Coronary artery (tissue), 2 donors: ENCODE measurements around the gene IRF2BPL.

ENCODE experiments used
- DNase-seq: peaks from one replicate; pipeline ENCODE4 v3.0.0-alpha.2; 2017; ENCODE audit warnings: low spot score
- H3K27ac ChIP-seq, 2 donors: fragments of 200-600 bp; sonication (generic); one replicate each; pipeline ENCODE4 v1.5.1; 2016 to 2019
- H3K4me3 ChIP-seq: fragments of 200-600 bp; sonication (generic); 2 replicates; pipeline ENCODE4 v1.5.1; 2016; ENCODE audit warnings: mild to moderate bottlenecking, moderate library complexity
- CTCF ChIP-seq: fragments of 200-600 bp; sonication (generic); IDR thresholded peaks from one replicate; pipeline ENCODE4 v1.5.1; 2019; ENCODE audit warnings: antibody characterized with exemption

The IRF2BPL gene

GRCh38 chr14:77032844-77033621, 4.5 kb upstream of the IRF2BPL start:
- Histone ChIP-seq H3K27ac (peak overlapping the region; percentile 100), H3K4me3 (peak overlapping the region; percentile 71)
- no peak for TF ChIP-seq CTCF
- DNase-seq: peak; percentile 99

DNA sequence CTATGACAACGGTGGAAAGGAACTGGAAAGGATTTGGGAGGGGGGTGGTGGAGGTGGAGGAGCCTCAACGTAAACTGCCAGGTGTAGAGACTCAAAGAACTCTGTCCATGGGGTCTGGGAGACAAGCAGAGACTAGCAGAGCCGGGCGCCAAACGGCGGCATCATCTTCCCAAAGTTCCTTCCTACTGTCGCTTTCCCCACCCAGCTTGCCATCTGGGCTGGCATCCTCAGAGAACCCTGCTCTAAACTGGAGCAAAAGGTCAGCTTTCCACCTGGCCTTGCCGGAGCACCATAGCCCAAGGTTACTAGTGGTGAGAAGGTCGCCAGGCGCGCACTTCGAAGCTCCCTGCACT, 4.0 kb upstream of the IRF2BPL start:
- Histone ChIP-seq H3K27ac (peak overlapping the region; percentile 100), H3K4me3 (peak overlapping the region; percentile 71)
- TF ChIP-seq CTCF: no peak
- DNase-seq: no peak

GRCh38 chr14:77031759-77032490, 3.4 kb upstream of the IRF2BPL start:
- Histone ChIP-seq H3K4me3 (peak overlapping the region; percentile 71), H3K27ac (peak overlapping the region; percentile 100)
- no peak for DNase-seq
- TF ChIP-seq CTCF: no peak

- no peak for TF ChIP-seq CTCF
- peak overlapping the region; percentile 85 for H3K4me3 ChIP-seq
- H3K27ac ChIP-seq: peak overlapping the region; percentile 100
- DNase-seq: no peak
Observed at GRCh38 chr14:77027538-77028383, 747 bp downstream of the IRF2BPL start.

DNA sequence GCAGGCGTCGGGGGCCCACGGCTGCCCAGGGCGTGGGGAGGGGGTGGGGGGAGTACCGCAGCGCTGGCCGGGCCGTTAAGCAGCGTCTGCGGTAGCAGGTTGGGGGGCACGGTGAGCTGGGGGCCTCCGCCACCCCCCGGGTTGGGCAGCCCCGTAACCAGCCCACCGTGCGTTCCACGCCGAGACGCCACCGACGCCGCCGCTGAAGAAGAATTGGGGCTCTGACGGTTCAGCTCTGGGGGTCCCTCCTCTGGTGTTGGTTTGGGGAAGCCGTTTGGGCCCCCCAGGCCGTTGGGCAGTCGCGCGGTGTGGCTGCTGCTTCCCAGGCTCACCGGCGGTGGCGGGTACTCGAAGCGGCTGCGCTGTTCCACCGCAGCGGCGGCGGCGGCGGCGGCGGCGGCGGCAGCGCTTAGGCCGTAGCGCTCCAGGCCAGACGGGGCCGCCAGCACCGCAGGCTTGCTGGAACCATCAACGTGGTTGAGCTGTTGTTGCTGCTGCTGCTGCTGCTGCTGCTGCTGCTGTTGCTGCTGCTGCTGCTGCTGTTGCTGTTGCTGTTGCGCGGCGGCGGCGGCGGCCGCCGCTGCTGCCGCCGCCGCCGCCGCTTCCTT, 1.5 kb downstream of the IRF2BPL start:
- peak overlapping the region; percentile 85 for H3K4me3 ChIP-seq
- H3K27ac ChIP-seq: peak overlapping the region; percentile 100
- DNase-seq: no peak
- no peak for TF ChIP-seq CTCF

GRCh38 chr14:77026166-77026929, 2.2 kb downstream of the IRF2BPL start:
- TF ChIP-seq CTCF: no peak
- no peak for DNase-seq
- Histone ChIP-seq H3K27ac (peak overlapping the region; percentile 100), H3K4me3 (peak overlapping the region; percentile 85)
